Neural progenitor cell (in vitro differentiated cells): ENCODE results near the gene KLHL29.

ENCODE experiments used
- EZH2 ChIP-seq: fragments of 200-600 bp; sonication (generic); IDR thresholded peaks from 2 replicates; pipeline ENCODE4 v1.6.1; 2017; ENCODE audit warnings: antibody characterized with exemption, mild to moderate bottlenecking, moderate library complexity
- TF ChIP-seq, protein P1 (sequence below): fragments of 200-600 bp; sonication (generic); IDR thresholded peaks from 2 replicates; pipeline ENCODE4 v1.5.1; 2017; ENCODE audit warnings: antibody characterized with exemption, mild to moderate bottlenecking

DNA sequence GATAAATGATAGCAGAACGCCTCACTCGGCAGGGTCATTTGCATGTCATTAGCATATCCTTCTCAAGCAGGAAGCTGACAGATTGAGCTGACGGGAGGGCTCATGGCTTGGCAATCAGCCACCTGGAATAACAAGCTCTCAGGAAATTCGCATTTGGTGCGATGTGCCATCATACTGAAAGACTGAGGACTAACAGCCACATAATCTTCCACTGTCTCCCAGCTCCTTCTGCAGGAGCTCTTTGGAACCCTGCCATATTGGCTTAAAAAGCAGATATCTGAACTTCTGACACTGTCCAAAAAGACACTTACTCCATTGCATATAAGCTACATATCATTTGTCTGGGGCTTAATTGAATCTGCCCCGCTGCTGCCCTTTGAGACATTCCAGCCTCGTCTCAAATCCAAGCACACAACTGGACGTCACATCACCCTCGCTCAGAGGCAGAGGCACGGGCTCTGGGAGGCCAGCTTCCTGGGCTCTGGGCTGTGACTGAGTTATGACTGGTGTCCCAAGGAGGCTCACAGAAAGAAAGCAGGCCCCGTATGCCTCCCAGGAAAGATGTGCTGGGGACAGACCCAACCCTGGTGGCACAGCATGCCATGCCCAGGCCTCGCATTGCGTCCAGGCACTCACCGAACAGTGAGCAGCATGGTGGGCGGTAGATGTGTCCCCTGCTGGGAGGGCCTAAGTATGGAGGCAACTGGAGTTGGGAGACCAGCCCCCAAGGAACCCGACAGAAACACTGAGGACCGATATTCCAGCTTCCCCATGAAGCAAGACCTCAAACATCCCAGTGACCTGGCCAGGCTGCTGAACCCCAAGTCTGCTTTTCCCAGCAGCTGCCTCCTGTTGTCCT lies 314.0 kb downstream of the KLHL29 start:
- TF ChIP-seq, protein P1, sequence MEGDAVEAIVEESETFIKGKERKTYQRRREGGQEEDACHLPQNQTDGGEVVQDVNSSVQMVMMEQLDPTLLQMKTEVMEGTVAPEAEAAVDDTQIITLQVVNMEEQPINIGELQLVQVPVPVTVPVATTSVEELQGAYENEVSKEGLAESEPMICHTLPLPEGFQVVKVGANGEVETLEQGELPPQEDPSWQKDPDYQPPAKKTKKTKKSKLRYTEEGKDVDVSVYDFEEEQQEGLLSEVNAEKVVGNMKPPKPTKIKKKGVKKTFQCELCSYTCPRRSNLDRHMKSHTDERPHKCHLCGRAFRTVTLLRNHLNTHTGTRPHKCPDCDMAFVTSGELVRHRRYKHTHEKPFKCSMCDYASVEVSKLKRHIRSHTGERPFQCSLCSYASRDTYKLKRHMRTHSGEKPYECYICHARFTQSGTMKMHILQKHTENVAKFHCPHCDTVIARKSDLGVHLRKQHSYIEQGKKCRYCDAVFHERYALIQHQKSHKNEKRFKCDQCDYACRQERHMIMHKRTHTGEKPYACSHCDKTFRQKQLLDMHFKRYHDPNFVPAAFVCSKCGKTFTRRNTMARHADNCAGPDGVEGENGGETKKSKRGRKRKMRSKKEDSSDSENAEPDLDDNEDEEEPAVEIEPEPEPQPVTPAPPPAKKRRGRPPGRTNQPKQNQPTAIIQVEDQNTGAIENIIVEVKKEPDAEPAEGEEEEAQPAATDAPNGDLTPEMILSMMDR = no peak
- no peak for TF ChIP-seq EZH2
